Prostate gland (tissue), 2 donors: ENCODE measurements around the gene CARMIL1. TPM values are rescaled to one million over a fixed set of nuclear protein-coding genes. Genes with fewer than 3 reads are reported as not detected.

Experiments used
- DNase-seq: peaks from one replicate; pipeline ENCODE4 v3.0.0-alpha.2; 2019; ENCODE audit warnings: low spot score
- H3K27ac ChIP-seq, 2 donors: fragments of 200-600 bp; sonication (generic); 2 replicates each; pipeline ENCODE4 v1.5.1; 2017 to 2019
- H3K27me3 ChIP-seq: fragments of 200-600 bp; sonication (generic); replicated peaks from 2 replicates; pipeline ENCODE4 v1.5.1; 2019; ENCODE audit not compliant: insufficient read depth
- H3K36me3 ChIP-seq, 2 donors: fragments of 200-600 bp; sonication (generic); 1 replicate in 1 of 2; 2 replicates in 1 of 2; pipeline versions ENCODE4 v1.5.1 to v1.8.1; 2017 to 2019
- H3K4me1 ChIP-seq: fragments of 200-600 bp; sonication (generic); replicated peaks from 2 replicates; pipeline ENCODE4 v1.5.1; 2019
- H3K4me3 ChIP-seq, 2 donors: fragments of 200-600 bp; sonication (generic); 2 replicates each; pipeline ENCODE4 v1.5.1; 2017 to 2019
- H3K9me3 ChIP-seq: fragments of 200-600 bp; sonication (generic); 2 replicates; pipeline ENCODE4 v1.5.1; 2017
- POLR2A ChIP-seq: fragments of 450-650 bp; IDR thresholded peaks from one replicate; pipeline ENCODE4 v1.6.1; 2016; ENCODE audit warnings: antibody characterized with exemption, mild to moderate bottlenecking
- POLR2AphosphoS5 ChIP-seq: sonication (generic); formaldehyde crosslinking; IDR thresholded peaks from one replicate; pipeline ENCODE4 v1.6.1; 2017; ENCODE audit warnings: antibody characterized with exemption
- WGBS: methylation state at CpG from one replicate; pipeline ENCODE4 v1.1.5; 2018; 5-methylcytosine and 5-hydroxymethylcytosine counted together
- intact Hi-C: fragments of 100-400 bp; cut with DNase I; formaldehyde crosslinking; loops from one replicate; pipeline ENCODE4 v1.14.2; 2022
- total RNA-seq, 2 donors: library from RNA; depleted of rRNA; stranded (reverse); fragments of >200 nt; gene quantifications; one replicate each; pipeline ENCODE4 v1.1.0, GENCODE V29; 2016
- TF ChIP-seq, protein P1 (sequence below), 4 experiments: fragments of 200-600 bp in 2 of 4; fragments of 450-650 bp in 2 of 4; sonication (generic) in 2 of 4; IDR thresholded peaks; 1 replicate in 3 of 4; 2 replicates in 1 of 4; pipeline ENCODE4 v1.5.1; 2016 to 2019; ENCODE audit warnings: antibody characterized with exemption in 4 of 4, mild to moderate bottlenecking in 2 of 4, moderate library complexity in 2 of 4

The CARMIL1 gene
- total RNA-seq, 2 donors from 2014 or later = 12.9 to 71.7 TPM

- Histone ChIP-seq H3K4me3 (no peak overlapping the region), H3K36me3 (no peaks in the 10 kb centered on the region), H3K27ac (no peak overlapping the region), H3K27me3 (no peaks in the 10 kb centered on the region), H3K4me1 (peaks cover 4% of the 10 kb centered on the region), H3K9me3 (no peaks in the 10 kb centered on the region)
- TF ChIP-seq, protein P1, sequence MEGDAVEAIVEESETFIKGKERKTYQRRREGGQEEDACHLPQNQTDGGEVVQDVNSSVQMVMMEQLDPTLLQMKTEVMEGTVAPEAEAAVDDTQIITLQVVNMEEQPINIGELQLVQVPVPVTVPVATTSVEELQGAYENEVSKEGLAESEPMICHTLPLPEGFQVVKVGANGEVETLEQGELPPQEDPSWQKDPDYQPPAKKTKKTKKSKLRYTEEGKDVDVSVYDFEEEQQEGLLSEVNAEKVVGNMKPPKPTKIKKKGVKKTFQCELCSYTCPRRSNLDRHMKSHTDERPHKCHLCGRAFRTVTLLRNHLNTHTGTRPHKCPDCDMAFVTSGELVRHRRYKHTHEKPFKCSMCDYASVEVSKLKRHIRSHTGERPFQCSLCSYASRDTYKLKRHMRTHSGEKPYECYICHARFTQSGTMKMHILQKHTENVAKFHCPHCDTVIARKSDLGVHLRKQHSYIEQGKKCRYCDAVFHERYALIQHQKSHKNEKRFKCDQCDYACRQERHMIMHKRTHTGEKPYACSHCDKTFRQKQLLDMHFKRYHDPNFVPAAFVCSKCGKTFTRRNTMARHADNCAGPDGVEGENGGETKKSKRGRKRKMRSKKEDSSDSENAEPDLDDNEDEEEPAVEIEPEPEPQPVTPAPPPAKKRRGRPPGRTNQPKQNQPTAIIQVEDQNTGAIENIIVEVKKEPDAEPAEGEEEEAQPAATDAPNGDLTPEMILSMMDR (IDR thresholded peaks at IDR 0.05) = no peak
- TF ChIP-seq POLR2A (no peak), POLR2AphosphoS5 (no peak)
- intact Hi-C loops = no loop called here
- no peak for DNase-seq
- WGBS = 90% methylated on average over 4 of the region's 4 CpGs
Measured at GRCh38 chr6:25640891-25641290, 361.7 kb downstream of the CARMIL1 start.

GRCh38 chr6:25641377-25641776, 362.2 kb downstream of the CARMIL1 start:
- no peak overlapping the region for H3K27ac ChIP-seq
- WGBS = 80% methylated on average over 5 of the region's 5 CpGs
- no peaks in the 10 kb centered on the region for H3K36me3 ChIP-seq
- no peak overlapping the region for H3K4me3 ChIP-seq
- TF ChIP-seq POLR2AphosphoS5 (no peak), POLR2A (no peak)
- TF ChIP-seq, protein P1 (IDR thresholded peaks at IDR 0.05) = no peak
- no peak for DNase-seq
- H3K4me1 ChIP-seq = peaks cover 4% of the 10 kb centered on the region
- H3K9me3 ChIP-seq = no peaks in the 10 kb centered on the region
- intact Hi-C loops = no loop called here
- H3K27me3 ChIP-seq = no peaks in the 10 kb centered on the region

- 50% methylated on average over 3 of the region's 3 CpGs for WGBS
- Histone ChIP-seq H3K27ac (no peak overlapping the region), H3K9me3 (no peaks in the 10 kb centered on the region), H3K4me1 (peaks cover 4% of the 10 kb centered on the region), H3K27me3 (no peaks in the 10 kb centered on the region), H3K36me3 (no peaks in the 10 kb centered on the region), H3K4me3 (no peak overlapping the region)
- TF ChIP-seq POLR2A (no peak), POLR2AphosphoS5 (no peak)
- TF ChIP-seq, protein P1 (IDR thresholded peaks at IDR 0.05) = no peak
- DNase-seq = no peak
- intact Hi-C loops = no loop called here
Measured at GRCh38 chr6:25641940-25642666, 362.9 kb downstream of the CARMIL1 start.

- 57% methylated on average over 3 of the region's 3 CpGs for WGBS
- Histone ChIP-seq H3K27ac (no peak overlapping the region), H3K9me3 (no peaks in the 10 kb centered on the region), H3K4me3 (no peak overlapping the region), H3K4me1 (peaks cover 4% of the 10 kb centered on the region), H3K27me3 (no peaks in the 10 kb centered on the region), H3K36me3 (no peaks in the 10 kb centered on the region)
- TF ChIP-seq POLR2AphosphoS5 = no peak
- TF ChIP-seq, protein P1 (IDR thresholded peaks at IDR 0.05) = no peak
- TF ChIP-seq POLR2A = no peak
- DNase-seq = no peak
- intact Hi-C loops = no loop called here
Measured at GRCh38 chr6:25642667-25643328, 363.6 kb downstream of the CARMIL1 start.

DNA sequence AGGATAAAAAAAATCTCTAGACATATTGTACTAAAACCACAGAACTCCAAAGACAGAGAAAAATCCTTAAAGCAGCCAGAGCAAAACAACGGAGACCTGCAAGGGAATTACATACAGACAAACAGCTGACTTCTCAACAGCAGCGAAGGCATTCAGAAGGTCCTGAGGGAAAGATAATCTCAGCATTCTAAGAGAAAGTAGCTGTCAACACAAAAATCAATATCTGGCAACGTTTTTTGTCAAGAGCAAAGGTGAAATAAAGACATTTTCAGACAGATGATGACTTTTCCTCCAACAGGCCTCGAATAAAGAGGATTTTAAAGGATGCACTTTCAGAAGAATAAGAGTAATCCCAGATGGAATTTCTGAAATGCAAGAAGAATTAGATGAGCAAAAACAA, 366.7 kb downstream of the CARMIL1 start:
- 67% methylated on average over 4 of the region's 4 CpGs for WGBS
- no peak for DNase-seq
- no peak overlapping the region for H3K27ac ChIP-seq
- H3K27me3 ChIP-seq = no peaks in the 10 kb centered on the region
- TF ChIP-seq POLR2A (no peak), POLR2AphosphoS5 (no peak)
- TF ChIP-seq, protein P1 (IDR thresholded peaks at IDR 0.05) = no peak
- intact Hi-C loops = no loop called here
- H3K36me3 ChIP-seq = no peaks in the 10 kb centered on the region
- H3K4me3 ChIP-seq = no peak overlapping the region
- no peaks in the 10 kb centered on the region for H3K9me3 ChIP-seq
- H3K4me1 ChIP-seq = peaks cover 4% of the 10 kb centered on the region
